HG03432 (cell line): ENCODE results near the gene MICAL2.
A peak's percentile ranks its signal among the peaks of the same experiment; 100 is the strongest.
"Not testable (repeated sequence)": the region's sequence is repeated elsewhere in the genome, so short reads cannot be mapped to it uniquely, and the experiment has no call there.

Source experiments
- ATAC-seq: cut with Tn5 transposase; IDR thresholded peaks from one replicate; pipeline ENCODE4 v1.9.1; 2021; ENCODE audit warnings: mild to moderate bottlenecking, moderate library complexity; ENCODE audit not compliant: unreplicated experiment

The MICAL2 gene

GRCh38 chr11:12132790-12133145 is 22.4 kb downstream of the MICAL2 start:
- no peak for ATAC-seq

- ATAC-seq: no peak
These were observed 23.3 kb downstream of the MICAL2 start for GRCh38 chr11:12133547-12134235.

- ATAC-seq: no peak
These were observed 23.8 kb downstream of the MICAL2 start for GRCh38 chr11:12134236-12134585.

- no peak for ATAC-seq
These were observed 24.8 kb downstream of the MICAL2 start for GRCh38 chr11:12135185-12135584.

- ATAC-seq: no peak
These were observed 26.8 kb downstream of the MICAL2 start for GRCh38 chr11:12137005-12137690.

- ATAC-seq: no peak
These were observed 27.7 kb downstream of the MICAL2 start for GRCh38 chr11:12137938-12138731.

- no peak for ATAC-seq
These were observed 28.9 kb downstream of the MICAL2 start for GRCh38 chr11:12139144-12139881.

GRCh38 chr11:12140186-12140793 is 29.9 kb downstream of the MICAL2 start:
- ATAC-seq: no peak

- ATAC-seq: no peak
These were observed 30.9 kb downstream of the MICAL2 start for GRCh38 chr11:12141283-12141682.

GRCh38 chr11:12142176-12142575 is 31.8 kb downstream of the MICAL2 start:
- no peak for ATAC-seq

- no peak for ATAC-seq
These were observed 32.5 kb downstream of the MICAL2 start for GRCh38 chr11:12142909-12143308.

GRCh38 chr11:12143461-12144258 is 33.3 kb downstream of the MICAL2 start:
- ATAC-seq: no peak

GRCh38 chr11:12144330-12145174 is 34.2 kb downstream of the MICAL2 start:
- no peak for ATAC-seq

- not testable (repeated sequence) for ATAC-seq
These were observed 36.3 kb downstream of the MICAL2 start for GRCh38 chr11:12146678-12147077.

GRCh38 chr11:12147827-12148226 is 37.4 kb downstream of the MICAL2 start:
- ATAC-seq: no peak

GRCh38 chr11:12148466-12148865 is 38.1 kb downstream of the MICAL2 start:
- no peak for ATAC-seq

GRCh38 chr11:12148882-12149281 is 38.5 kb downstream of the MICAL2 start:
- ATAC-seq: no peak

GRCh38 chr11:12149672-12150225 is 39.4 kb downstream of the MICAL2 start:
- ATAC-seq: peak; percentile 85
